GM12891 (cell line): Measurements from ENCODE around the gene DLX3.

ENCODE experiments used
- DNase-seq: peaks from one replicate; pipeline ENCODE4 v3.0.0; 2011; ENCODE audit warnings: low spot score; ENCODE audit not compliant: insufficient read length
- FAIRE-seq: peaks from 2 replicates; lab custom pipeline; 2011; peaks lifted over from hg19 to GRCh38; lab: Jason Lieb, UNC
- PAX5 ChIP-seq: IDR thresholded peaks from 2 replicates; pipeline ENCODE4 v1.6.1; 2011; ENCODE audit warnings: low read length, moderate library complexity, mild to moderate bottlenecking; ENCODE audit not compliant: insufficient read depth, severe bottlenecking
- POLR2A ChIP-seq: IDR thresholded peaks from 2 replicates; pipeline ENCODE4 v1.6.1; 2011; ENCODE audit warnings: low read depth, low read length, control low read depth
- POLR2AphosphoS5 ChIP-seq: IDR thresholded peaks from 2 replicates; pipeline ENCODE4 v1.6.1; 2011; ENCODE audit warnings: low read depth, low read length, control low read depth
- POU2F2 ChIP-seq: IDR thresholded peaks from 2 replicates; pipeline ENCODE4 v1.6.1; 2011; ENCODE audit warnings: low read depth, mild to moderate bottlenecking, control low read depth, low read length, moderate library complexity
- SPI1 ChIP-seq: IDR thresholded peaks from 2 replicates; pipeline ENCODE4 v1.6.1; 2011; ENCODE audit warnings: low read depth, low read length, control low read depth
- TAF1 ChIP-seq: IDR thresholded peaks from 2 replicates; pipeline ENCODE4 v1.6.1; 2011; ENCODE audit warnings: low read depth, low read length, control low read depth

The DLX3 gene

GRCh38 chr17:50035421-50035879, 40.4 kb upstream of the DLX3 start:
- no peak for DNase-seq
- TF ChIP-seq POU2F2: no peak
- no peak for TF ChIP-seq POLR2A
- no peak for TF ChIP-seq POLR2AphosphoS5
- no peak for TF ChIP-seq TAF1
- no peak for TF ChIP-seq SPI1
- no peak for TF ChIP-seq PAX5
- no peak for FAIRE-seq

- TF ChIP-seq POLR2A (no peak), PAX5 (no peak), POU2F2 (no peak), POLR2AphosphoS5 (no peak), TAF1 (no peak), SPI1 (no peak)
These were observed 39.7 kb upstream of the DLX3 start for GRCh38 chr17:50034498-50035364.

GRCh38 chr17:50033316-50033715, 38.3 kb upstream of the DLX3 start:
- no peak for FAIRE-seq
- TF ChIP-seq POLR2AphosphoS5: no peak
- no peak for TF ChIP-seq PAX5
- TF ChIP-seq POLR2A: no peak
- TF ChIP-seq TAF1: no peak
- no peak for TF ChIP-seq POU2F2
- no peak for TF ChIP-seq SPI1
- DNase-seq: no peak

More at GRCh38 chr17:50034498-50035364, 39.7 kb upstream of the DLX3 start:
- DNase-seq: no peak
- no peak for FAIRE-seq

GRCh38 chr17:50029185-50029584, 34.2 kb upstream of the DLX3 start:
- TF ChIP-seq TAF1: no peak
- TF ChIP-seq POU2F2: no peak
- no peak for TF ChIP-seq SPI1
- FAIRE-seq (no peak), DNase-seq (no peak)

- TF ChIP-seq POLR2AphosphoS5 (no peak), PAX5 (no peak), POLR2A (no peak), TAF1 (no peak), POU2F2 (no peak), SPI1 (no peak)
- DNase-seq (no peak), FAIRE-seq (no peak)
These were observed 33.7 kb upstream of the DLX3 start for GRCh38 chr17:50028736-50029120.

- DNase-seq (no peak), FAIRE-seq (no peak)
- no peak for TF ChIP-seq POU2F2
- no peak for TF ChIP-seq SPI1
- TF ChIP-seq POLR2AphosphoS5: no peak
- no peak for TF ChIP-seq PAX5
- TF ChIP-seq TAF1: no peak
- no peak for TF ChIP-seq POLR2A
These were observed 33.1 kb upstream of the DLX3 start for GRCh38 chr17:50027881-50028735.

- FAIRE-seq (no peak), DNase-seq (no peak)
- TF ChIP-seq POLR2A (no peak), PAX5 (no peak), TAF1 (no peak), POLR2AphosphoS5 (no peak), POU2F2 (no peak), SPI1 (no peak)
These were observed 32.3 kb upstream of the DLX3 start for GRCh38 chr17:50027172-50027880.

- TF ChIP-seq POU2F2 (no peak), SPI1 (no peak), POLR2A (no peak), TAF1 (no peak)
- FAIRE-seq: peak; percentile 94
- DNase-seq: peak; percentile 72
These were observed 31.8 kb upstream of the DLX3 start for GRCh38 chr17:50026837-50027171.

GRCh38 chr17:50026046-50026675, 31.1 kb upstream of the DLX3 start:
- no peak for DNase-seq
- no peak for TF ChIP-seq SPI1
- no peak for TF ChIP-seq POU2F2
- no peak for TF ChIP-seq POLR2A
- no peak for TF ChIP-seq PAX5
- TF ChIP-seq POLR2AphosphoS5: no peak
- TF ChIP-seq TAF1: no peak
- no peak for FAIRE-seq
